ENCODE data around the gene PIH1D1. TPM values are rescaled to one million over a fixed set of nuclear protein-coding genes. Genes with fewer than 3 reads are reported as not detected.
"Not testable (repeated sequence)": the region's sequence is repeated elsewhere in the genome, so short reads cannot be mapped to it uniquely, and the experiment has no call there.

Gene PIH1D1
- total RNA-seq, 1 donor from 2014 or later: 56.4 TPM

DNA sequence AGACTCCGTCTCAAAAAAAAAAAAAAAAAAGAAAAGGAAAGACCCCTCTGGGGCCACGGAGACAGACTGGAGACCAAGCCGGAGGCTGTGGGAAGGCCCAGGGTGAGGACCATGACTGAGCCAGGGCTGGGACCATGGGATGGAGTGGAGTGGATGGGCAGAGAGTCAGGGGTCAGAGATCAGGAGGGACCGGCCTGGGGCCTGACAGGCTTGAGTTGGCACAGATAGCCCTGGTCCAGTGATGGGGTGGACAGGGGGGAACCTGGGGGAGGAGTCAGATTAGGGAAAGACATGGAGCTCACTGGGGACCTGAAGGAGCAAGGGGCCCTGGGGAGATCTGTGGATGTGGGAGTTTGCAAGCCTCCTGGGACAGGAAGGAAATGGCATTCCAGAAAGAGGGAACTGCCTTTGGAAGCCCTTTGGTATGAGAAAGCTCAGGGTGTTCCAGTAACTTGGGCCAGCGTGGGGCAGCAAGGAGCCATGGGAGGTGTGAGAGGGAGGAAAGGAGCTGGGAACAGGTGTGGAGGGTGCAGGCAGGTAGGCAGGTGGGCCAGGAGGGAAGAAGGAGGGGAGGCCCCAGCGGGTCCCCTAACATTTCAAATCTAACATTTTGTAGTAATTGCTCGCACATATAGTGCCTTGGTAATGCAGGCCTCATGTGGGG lies 29.5 kb upstream of the PIH1D1 start:
- no peaks in the 10 kb centered on the region for H3K9me3 ChIP-seq (ENCODE audit: control insufficient read depth in 3 of 3, low read length in 3 of 3)
- H3K4me1 ChIP-seq (ENCODE audit: control insufficient read depth in 3 of 3, insufficient read depth in 3 of 3, low read length in 3 of 3): no peaks in the 10 kb centered on the region
- H3K27me3 ChIP-seq (ENCODE audit: control insufficient read depth in 3 of 3, insufficient read depth in 3 of 3, low read length in 3 of 3): no peaks in the 10 kb centered on the region
- no peak overlapping the region for H3K27ac ChIP-seq (ENCODE audit: low read depth, low read length)
- no peak overlapping the region for H3K4me3 ChIP-seq (ENCODE audit: low read length in 3 of 3)
- H3K36me3 ChIP-seq (ENCODE audit: control insufficient read depth in 3 of 3, insufficient read depth in 3 of 3, low read length in 3 of 3): no peaks in the 10 kb centered on the region
- H3K9ac ChIP-seq (ENCODE audit: low read depth in 1 of 3, low read length in 3 of 3): peak overlapping the region in 1 of 3 donors; percentile 33

DNA sequence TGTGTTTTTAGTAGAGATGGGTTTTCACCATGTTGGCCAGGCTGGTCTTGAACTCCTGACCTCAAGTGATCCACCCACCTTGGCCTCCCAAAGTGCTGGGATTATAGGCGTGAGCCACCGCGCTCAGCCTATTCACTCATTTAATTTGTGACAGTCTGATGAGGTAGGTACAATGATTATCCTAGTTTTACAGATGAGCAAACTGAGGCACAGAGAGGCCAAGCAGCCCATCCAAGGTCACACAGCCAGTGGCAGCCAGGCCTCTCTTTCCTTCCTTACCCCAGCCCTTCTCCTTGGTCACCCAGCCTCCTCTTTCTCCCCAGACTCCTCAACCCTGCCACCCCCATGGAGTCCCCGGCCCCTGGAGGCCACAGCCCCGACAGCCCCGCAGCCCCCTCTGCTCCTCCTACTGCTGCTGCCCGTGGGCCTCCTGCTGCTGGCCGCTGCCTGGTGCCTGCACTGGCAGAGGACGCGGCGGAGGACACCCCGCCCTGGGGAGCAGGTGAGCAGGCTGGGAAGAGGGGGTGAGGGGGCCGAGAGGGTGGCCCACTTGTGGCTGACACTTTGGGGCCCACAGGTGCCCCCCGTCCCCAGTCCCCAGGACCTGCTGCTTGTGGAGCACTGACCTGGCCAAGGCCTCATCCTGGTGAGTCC lies 28.5 kb upstream of the PIH1D1 start:
- Histone ChIP-seq H3K9ac (ENCODE audit: low read depth in 1 of 3, low read length in 3 of 3) (no peak overlapping the region), H3K27ac (ENCODE audit: low read depth, low read length) (no peak overlapping the region), H3K4me1 (ENCODE audit: control insufficient read depth in 3 of 3, insufficient read depth in 3 of 3, low read length in 3 of 3) (peaks cover 0 to under 1% (median under 1%) of the 10 kb centered on the region in 3 donors), H3K36me3 (ENCODE audit: control insufficient read depth in 3 of 3, insufficient read depth in 3 of 3, low read length in 3 of 3) (no peaks in the 10 kb centered on the region), H3K9me3 (ENCODE audit: control insufficient read depth in 3 of 3, low read length in 3 of 3) (no peaks in the 10 kb centered on the region), H3K27me3 (ENCODE audit: control insufficient read depth in 3 of 3, insufficient read depth in 3 of 3, low read length in 3 of 3) (no peaks in the 10 kb centered on the region), H3K4me3 (ENCODE audit: low read length in 3 of 3) (no peak overlapping the region)

DNA sequence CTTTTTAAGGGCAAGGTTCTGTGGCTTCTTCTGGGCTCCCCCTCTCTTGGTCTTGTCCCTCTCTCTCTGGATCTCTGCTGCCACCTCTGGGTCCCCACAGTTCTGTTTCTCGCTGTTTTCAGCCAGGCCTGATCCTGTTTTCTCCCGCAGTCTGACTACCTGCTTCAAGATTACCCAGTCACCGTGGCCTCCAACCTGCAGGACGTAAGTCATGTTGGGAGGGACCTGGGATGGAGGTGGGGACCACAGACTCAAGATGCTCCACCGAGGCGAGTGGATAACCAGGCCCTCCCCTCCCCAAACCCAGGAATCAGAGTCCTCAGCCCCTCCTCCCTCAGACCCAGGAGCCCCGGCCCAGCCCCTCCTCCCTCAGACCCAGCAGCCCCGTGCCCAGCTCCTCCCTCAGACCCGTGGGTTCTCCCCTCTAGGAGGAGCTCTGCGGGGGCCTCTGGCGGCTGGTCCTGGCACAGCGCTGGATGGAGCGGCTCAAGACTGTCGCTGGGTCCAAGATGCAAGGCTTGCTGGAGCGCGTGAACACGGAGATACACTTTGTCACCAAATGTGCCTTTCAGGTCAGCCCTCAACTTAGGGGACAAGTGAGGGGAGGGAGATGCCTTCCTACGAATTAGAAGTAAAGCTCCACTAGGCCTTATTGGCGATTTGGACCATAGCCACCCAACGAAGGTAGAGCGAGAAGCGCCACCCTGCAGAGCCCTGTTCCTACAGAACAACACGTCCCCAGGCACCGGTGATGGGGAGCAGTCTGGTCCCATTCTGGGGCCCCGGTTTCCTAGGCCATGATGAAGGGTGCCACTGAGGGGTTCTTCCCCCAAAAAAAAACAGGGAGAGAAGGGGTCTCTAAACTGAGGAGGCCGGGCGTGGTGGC lies 24.6 kb upstream of the PIH1D1 start:
- Histone ChIP-seq H3K27ac (ENCODE audit: low read depth, low read length) (no peak overlapping the region), H3K9ac (ENCODE audit: low read depth in 1 of 3, low read length in 3 of 3) (peak overlapping the region in 1 of 3 donors; percentile 25), H3K4me1 (ENCODE audit: control insufficient read depth in 3 of 3, insufficient read depth in 3 of 3, low read length in 3 of 3) (peaks cover 16 to 18% (median 16%) of the 10 kb centered on the region in 3 donors), H3K9me3 (ENCODE audit: control insufficient read depth in 3 of 3, low read length in 3 of 3) (no peaks in the 10 kb centered on the region), H3K36me3 (ENCODE audit: control insufficient read depth in 3 of 3, insufficient read depth in 3 of 3, low read length in 3 of 3) (no peaks in the 10 kb centered on the region), H3K4me3 (ENCODE audit: low read length in 3 of 3) (no peak overlapping the region), H3K27me3 (ENCODE audit: control insufficient read depth in 3 of 3, insufficient read depth in 3 of 3, low read length in 3 of 3) (no peaks in the 10 kb centered on the region)

DNA sequence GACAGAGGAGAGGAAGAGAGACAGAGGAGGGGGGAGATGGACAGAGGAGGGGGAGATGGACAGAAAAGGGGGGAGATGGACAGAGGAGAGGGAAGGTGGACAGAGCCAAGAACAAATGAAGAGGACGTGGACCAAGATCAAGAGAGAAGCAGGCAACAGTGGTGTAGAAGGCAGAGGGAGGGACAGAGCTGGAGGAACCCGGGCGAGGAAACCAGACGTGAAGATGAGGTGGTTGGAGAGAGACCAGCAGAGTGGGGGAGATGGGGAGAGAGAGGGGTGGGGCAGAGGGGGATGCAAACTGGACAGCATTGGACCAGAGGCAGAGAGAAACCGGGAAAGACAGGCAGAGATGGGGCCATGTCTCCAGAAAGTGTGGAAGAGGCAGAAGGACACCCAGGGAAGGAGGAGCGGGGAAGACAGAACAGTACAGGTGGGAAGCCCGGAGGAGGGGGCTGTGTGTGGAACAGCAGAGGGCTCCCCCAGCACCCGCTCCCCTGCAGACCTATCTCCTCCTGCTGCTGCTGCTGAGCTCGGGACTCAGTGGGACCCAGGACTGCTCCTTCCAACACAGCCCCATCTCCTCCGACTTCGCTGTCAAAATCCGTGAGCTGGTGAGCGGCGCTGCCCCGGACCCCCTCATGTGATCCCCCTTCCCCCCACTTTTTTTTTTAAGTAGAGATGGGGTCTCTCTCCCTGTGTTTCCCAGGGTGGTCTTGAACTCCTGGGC lies 23.7 kb upstream of the PIH1D1 start:
- Histone ChIP-seq H3K9me3 (ENCODE audit: control insufficient read depth in 3 of 3, low read length in 3 of 3) (no peaks in the 10 kb centered on the region), H3K27ac (ENCODE audit: low read depth, low read length) (no peak overlapping the region), H3K36me3 (ENCODE audit: control insufficient read depth in 3 of 3, insufficient read depth in 3 of 3, low read length in 3 of 3) (no peaks in the 10 kb centered on the region), H3K27me3 (ENCODE audit: control insufficient read depth in 3 of 3, insufficient read depth in 3 of 3, low read length in 3 of 3) (no peaks in the 10 kb centered on the region), H3K9ac (ENCODE audit: low read depth in 1 of 3, low read length in 3 of 3) (peak overlapping the region in 1 of 3 donors; percentile 16), H3K4me1 (ENCODE audit: control insufficient read depth in 3 of 3, insufficient read depth in 3 of 3, low read length in 3 of 3) (peaks cover 16 to 18% (median 16%) of the 10 kb centered on the region in 3 donors), H3K4me3 (ENCODE audit: low read length in 3 of 3) (peak overlapping the region in 2 of 3 donors; percentile 74 to 83)

DNA sequence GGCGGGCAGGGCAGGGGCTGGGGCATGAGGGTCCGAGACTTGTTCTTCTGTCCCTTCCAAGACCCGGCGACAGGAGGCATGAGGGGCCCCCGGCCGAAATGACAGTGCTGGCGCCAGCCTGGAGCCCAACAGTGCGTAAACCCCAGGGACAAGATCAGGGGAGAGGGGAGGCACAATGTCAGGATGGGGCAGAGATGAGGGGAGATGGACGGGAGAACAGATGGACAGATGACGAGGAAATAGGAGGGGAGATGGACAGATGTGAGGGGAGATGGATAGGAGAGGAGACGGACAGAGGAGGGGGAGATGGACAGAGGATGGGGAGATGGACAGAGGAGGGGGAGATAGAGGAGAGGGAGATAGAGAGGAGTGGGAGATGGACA lies 22.9 kb upstream of the PIH1D1 start:
- Histone ChIP-seq H3K36me3 (ENCODE audit: control insufficient read depth in 3 of 3, insufficient read depth in 3 of 3, low read length in 3 of 3) (no peaks in the 10 kb centered on the region), H3K27ac (ENCODE audit: low read depth, low read length) (peak overlapping the region; percentile 71), H3K4me3 (ENCODE audit: low read length in 3 of 3) (peak overlapping the region; percentile 74 to 83 (median 78)), H3K4me1 (ENCODE audit: control insufficient read depth in 3 of 3, insufficient read depth in 3 of 3, low read length in 3 of 3) (peaks cover 16 to 19% (median 18%) of the 10 kb centered on the region in 3 donors), H3K9me3 (ENCODE audit: control insufficient read depth in 3 of 3, low read length in 3 of 3) (no peaks in the 10 kb centered on the region), H3K9ac (ENCODE audit: low read depth in 1 of 3, low read length in 3 of 3) (peak overlapping the region; percentile 74 to 84 (median 81)), H3K27me3 (ENCODE audit: control insufficient read depth in 3 of 3, insufficient read depth in 3 of 3, low read length in 3 of 3) (no peaks in the 10 kb centered on the region)

DNA sequence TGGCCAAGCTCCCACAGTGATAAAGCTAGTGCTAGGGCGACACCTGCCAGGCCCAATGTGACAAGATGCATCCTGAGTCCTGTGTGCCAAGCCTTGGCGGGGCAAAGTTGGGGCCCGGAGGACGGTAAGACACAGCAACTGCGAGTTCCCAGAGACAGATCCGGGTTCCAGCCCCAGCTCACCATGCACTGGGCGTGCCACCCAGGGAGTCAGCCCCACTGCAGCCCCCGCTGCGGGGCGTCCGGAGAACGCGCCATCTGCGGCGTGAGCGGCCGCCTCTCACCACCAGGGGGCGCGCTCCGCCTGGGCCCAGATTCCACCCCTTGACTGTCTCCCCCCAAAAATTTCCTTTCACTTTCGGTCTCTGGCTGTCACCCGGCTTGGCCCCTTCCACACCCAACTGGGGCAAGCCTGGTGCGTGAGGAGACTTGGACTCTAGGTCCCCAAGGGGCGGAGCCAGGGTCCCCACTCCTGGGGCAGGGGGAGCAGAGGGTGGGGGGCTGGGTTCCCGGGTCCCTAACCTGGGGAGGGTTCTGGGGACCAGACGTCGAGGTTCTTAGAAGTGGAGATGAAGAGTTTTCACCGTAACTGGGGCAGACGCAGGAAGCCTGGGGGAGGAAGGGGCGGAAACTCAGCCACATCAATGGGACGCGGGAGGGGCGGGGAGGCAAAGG lies 22.4 kb upstream of the PIH1D1 start, which contains the start of gene FLT3LG:
Gene FLT3LG (plus strand): TSS at position 348 of the 674 bp plus-strand sequence. CDS start 425 bp downstream, outside the sequence.
- Histone ChIP-seq H3K9ac (ENCODE audit: low read depth in 1 of 3, low read length in 3 of 3) (peak within 1 kb of the TSS; percentile 74 to 84 (median 81)), H3K4me1 (ENCODE audit: control insufficient read depth in 3 of 3, insufficient read depth in 3 of 3, low read length in 3 of 3) (peaks cover 17 to 21% (median 21%) of the 10 kb centered on the region in 3 donors), H3K36me3 (ENCODE audit: control insufficient read depth in 3 of 3, insufficient read depth in 3 of 3, low read length in 3 of 3) (no peaks in the 10 kb centered on the region), H3K4me3 (ENCODE audit: low read length in 3 of 3) (peak within 1 kb of the TSS; percentile 74 to 83 (median 78)), H3K9me3 (ENCODE audit: control insufficient read depth in 3 of 3, low read length in 3 of 3) (no peaks in the 10 kb centered on the region), H3K27ac (ENCODE audit: low read depth, low read length) (peak within 1 kb of the TSS; percentile 71), H3K27me3 (ENCODE audit: control insufficient read depth in 3 of 3, insufficient read depth in 3 of 3, low read length in 3 of 3) (no peaks in the 10 kb centered on the region)

DNA sequence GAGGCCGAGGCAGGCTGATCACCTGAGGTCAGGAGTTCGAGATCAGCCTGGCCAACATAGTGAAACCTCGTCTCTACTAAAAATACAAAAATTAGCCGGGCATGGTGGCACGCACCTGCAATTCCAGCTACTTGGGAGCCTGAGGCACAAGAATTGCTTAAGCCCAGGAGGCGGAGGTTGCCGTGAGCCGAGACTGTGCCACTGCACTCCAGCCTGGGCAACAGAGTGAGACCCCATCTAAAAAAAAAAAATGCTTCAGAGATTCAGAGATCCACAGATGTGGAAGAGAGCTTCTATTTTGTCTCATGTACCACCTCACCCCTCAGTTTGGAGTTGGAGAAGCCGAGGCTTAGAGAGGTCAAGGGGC lies 21.9 kb upstream of the PIH1D1 start:
- not testable (repeated sequence) for H3K36me3 ChIP-seq (ENCODE audit: control insufficient read depth in 3 of 3, insufficient read depth in 3 of 3, low read length in 3 of 3); H3K9me3 ChIP-seq (ENCODE audit: control insufficient read depth in 3 of 3, low read length in 3 of 3); H3K27me3 ChIP-seq (ENCODE audit: control insufficient read depth in 3 of 3, insufficient read depth in 3 of 3, low read length in 3 of 3)
- peak overlapping the region; percentile 74 to 84 (median 74) for H3K9ac ChIP-seq (ENCODE audit: low read depth in 1 of 3, low read length in 3 of 3)
- H3K27ac ChIP-seq (ENCODE audit: low read depth, low read length): peak overlapping the region; percentile 71
- peak overlapping the region; percentile 74 to 83 (median 78) for H3K4me3 ChIP-seq (ENCODE audit: low read length in 3 of 3)
- H3K4me1 ChIP-seq (ENCODE audit: control insufficient read depth in 3 of 3, insufficient read depth in 3 of 3, low read length in 3 of 3): peaks cover 22 to 25% (median 25%) of the 10 kb centered on the region in 3 donors

DNA sequence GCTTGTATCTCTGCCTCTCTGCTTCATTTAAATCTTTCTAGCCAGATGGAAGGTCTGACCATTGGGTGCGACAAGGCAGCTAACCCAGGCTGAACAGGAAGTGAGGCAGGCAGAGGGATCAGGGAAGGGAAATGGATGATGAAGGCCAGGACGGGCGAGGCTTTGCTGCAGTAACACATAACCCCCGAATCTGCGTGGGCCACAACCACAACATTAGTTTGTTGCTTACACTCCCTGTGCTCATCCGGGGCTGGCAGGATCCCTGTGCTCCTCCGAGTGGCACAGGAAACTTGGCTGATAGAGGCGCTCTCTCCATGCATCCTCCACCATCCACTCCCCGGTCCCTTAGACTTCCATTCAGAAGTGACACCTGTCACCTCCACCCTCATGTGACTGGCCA lies 21.3 kb upstream of the PIH1D1 start:
- no peaks in the 10 kb centered on the region for H3K27me3 ChIP-seq (ENCODE audit: control insufficient read depth in 3 of 3, insufficient read depth in 3 of 3, low read length in 3 of 3)
- H3K36me3 ChIP-seq (ENCODE audit: control insufficient read depth in 3 of 3, insufficient read depth in 3 of 3, low read length in 3 of 3): peaks cover 0 to 3% (median 0%) of the 10 kb centered on the region in 3 donors
- no peaks in the 10 kb centered on the region for H3K9me3 ChIP-seq (ENCODE audit: control insufficient read depth in 3 of 3, low read length in 3 of 3)
- H3K9ac ChIP-seq (ENCODE audit: low read depth in 1 of 3, low read length in 3 of 3): peak overlapping the region in 1 of 3 donors; percentile 3
- no peak overlapping the region for H3K4me3 ChIP-seq (ENCODE audit: low read length in 3 of 3)
- no peak overlapping the region for H3K27ac ChIP-seq (ENCODE audit: low read depth, low read length)
- peaks cover 23 to 29% (median 27%) of the 10 kb centered on the region in 3 donors for H3K4me1 ChIP-seq (ENCODE audit: control insufficient read depth in 3 of 3, insufficient read depth in 3 of 3, low read length in 3 of 3)

DNA sequence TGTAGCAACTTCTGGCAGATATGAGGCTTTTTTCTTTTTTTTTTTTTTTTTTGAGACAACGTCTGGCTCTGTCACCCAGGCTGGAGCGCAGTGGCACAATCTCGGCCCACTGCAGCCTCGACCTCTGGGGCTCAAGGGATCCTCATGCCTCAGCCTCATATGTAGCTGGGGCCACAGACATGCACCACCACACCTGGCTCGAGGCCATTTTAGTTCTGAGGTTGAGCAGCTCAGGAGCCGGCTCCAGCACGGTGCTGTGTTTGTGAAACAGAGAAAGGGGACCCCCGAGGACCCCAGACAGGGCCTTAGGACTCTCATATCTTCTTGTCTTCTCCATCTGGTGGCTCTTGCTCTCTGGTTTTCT lies 19.0 kb upstream of the PIH1D1 start:
- H3K4me1 ChIP-seq (ENCODE audit: control insufficient read depth in 3 of 3, insufficient read depth in 3 of 3, low read length in 3 of 3): peaks cover 23 to 29% (median 27%) of the 10 kb centered on the region in 3 donors
- H3K4me3 ChIP-seq (ENCODE audit: low read length in 3 of 3): no peak overlapping the region
- peaks cover 2 to 4% (median 3%) of the 10 kb centered on the region in 3 donors for H3K36me3 ChIP-seq (ENCODE audit: control insufficient read depth in 3 of 3, insufficient read depth in 3 of 3, low read length in 3 of 3)
- H3K27me3 ChIP-seq (ENCODE audit: control insufficient read depth in 3 of 3, insufficient read depth in 3 of 3, low read length in 3 of 3): no peaks in the 10 kb centered on the region
- no peak overlapping the region for H3K27ac ChIP-seq (ENCODE audit: low read depth, low read length)
- no peaks in the 10 kb centered on the region for H3K9me3 ChIP-seq (ENCODE audit: control insufficient read depth in 3 of 3, low read length in 3 of 3)
- no peak overlapping the region for H3K9ac ChIP-seq (ENCODE audit: low read depth in 1 of 3, low read length in 3 of 3)
